ENCODE results near the gene DNAJC30.
A peak's percentile ranks its signal among the peaks of the same experiment; 100 is the strongest.
"Not testable (repeated sequence)": the region's sequence is repeated elsewhere in the genome, so short reads cannot be mapped to it uniquely, and the experiment has no call there.

Gene DNAJC30

DNA sequence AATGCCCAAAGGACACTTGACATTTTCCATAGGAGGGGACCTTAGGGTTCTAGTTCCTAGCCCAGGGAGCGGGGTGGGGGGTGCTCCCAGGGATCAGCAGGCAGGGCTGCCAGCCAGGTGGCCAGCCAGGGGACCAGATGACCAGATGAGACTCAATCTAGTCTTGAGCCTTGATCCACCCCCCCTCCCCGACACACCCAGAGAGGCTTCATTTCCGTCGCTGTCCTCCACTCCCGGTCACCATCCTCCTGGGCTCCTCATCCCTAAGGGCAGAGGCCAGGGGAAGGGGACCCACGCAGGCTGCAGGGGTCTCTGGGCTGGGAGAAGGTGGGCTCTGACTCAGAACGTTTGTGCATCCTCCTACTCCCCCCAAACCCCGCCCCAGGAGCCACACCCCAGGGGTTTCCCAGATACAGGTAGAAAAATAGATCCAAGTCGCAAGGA, 35.2 kb upstream of the DNAJC30 start:
- in situ Hi-C loops (cut with MboI; ENCODE audit: low pct_unique_long_range_greater_than_20kb, low sequenced_read_pairs, unreplicated experiment) = no loop called here
- no peak for TF ChIP-seq CTCF (IDR thresholded peaks at IDR 0.05; ENCODE audit: extremely low read depth, insufficient read depth, missing control alignments)
- DNase-seq (ENCODE audit: low spot score) = no peak

- TF ChIP-seq CTCF (IDR thresholded peaks at IDR 0.05; ENCODE audit: extremely low read depth, insufficient read depth, missing control alignments) = no peak
- DNase-seq (ENCODE audit: low spot score) = no peak
- in situ Hi-C loops (cut with MboI; ENCODE audit: low pct_unique_long_range_greater_than_20kb, low sequenced_read_pairs, unreplicated experiment) = no loop called here
Observed at GRCh38 chr7:73717991-73718405, 34.7 kb upstream of the DNAJC30 start.

DNA sequence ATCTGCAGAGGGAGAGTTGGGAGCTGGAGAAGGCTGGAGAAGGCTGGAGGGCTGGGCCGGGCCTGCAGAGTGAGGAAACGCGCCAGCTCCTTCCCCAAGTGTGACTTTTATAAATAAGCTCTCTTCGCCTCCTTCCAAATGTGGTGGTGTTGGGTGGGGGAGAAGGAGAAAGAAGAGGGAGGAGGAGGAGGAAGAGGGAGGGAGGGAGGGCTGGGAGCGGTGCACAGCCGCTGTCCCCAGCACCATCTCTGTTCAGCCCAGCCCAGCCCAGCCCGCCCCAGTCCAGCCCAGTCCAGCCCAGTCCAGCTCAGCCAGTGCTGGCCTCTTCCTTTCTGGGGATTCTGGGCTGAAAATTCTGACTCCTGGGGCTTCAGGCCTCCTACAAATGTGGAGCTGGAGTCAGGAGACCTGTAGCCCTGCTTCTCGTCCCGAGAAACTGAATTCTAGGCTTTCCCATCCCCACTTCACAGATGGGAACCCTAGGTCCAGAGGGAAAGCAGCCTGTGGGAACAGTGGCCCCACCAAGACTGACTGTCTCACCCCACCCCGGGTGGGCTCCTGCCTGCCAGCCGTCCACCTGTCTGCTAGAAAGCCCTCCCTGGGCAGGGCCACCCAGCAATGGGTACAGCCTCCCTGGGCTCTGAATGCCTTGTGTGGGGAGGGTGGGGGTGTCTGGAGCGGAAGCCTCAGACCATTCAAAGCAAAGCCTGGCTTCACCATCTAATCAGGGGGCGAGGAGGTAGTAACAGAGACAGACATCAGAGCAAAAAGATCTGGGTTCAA, 34.0 kb upstream of the DNAJC30 start:
- no peak for DNase-seq (ENCODE audit: low spot score)
- in situ Hi-C loops (cut with MboI; ENCODE audit: low pct_unique_long_range_greater_than_20kb, low sequenced_read_pairs, unreplicated experiment) = no loop called here
- no peak for TF ChIP-seq CTCF (IDR thresholded peaks at IDR 0.05; ENCODE audit: extremely low read depth, insufficient read depth, missing control alignments)

DNA sequence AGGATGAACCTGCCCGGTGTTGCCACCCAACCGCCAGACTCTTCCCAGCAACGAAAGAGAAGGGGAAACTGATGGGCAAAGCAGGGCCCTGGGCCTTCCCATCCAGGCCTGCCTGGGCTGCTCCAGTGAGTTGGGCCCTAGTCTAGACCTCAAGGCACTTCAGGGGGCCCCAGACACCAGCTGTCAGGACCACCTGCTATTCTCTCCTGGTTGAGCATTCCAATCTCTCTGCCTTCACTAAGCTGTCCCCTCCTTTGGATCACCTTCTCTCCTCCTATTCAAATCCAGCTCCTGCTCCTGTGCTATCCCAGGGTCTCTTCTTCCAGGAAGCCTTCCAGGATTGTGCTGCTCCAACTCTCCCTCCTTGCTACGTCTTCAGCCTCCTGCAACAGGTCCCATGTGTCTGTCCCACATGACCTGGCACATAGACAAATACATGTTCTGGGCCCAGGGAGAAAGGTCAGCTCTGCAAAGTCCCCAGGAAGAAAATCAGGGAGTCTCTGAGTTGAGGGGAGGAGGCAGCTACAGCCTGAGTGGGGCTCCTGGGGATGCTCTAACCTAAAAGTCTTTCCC, 33.2 kb upstream of the DNAJC30 start:
- in situ Hi-C loops (cut with MboI; ENCODE audit: low pct_unique_long_range_greater_than_20kb, low sequenced_read_pairs, unreplicated experiment) = no loop called here
- TF ChIP-seq CTCF (IDR thresholded peaks at IDR 0.05; ENCODE audit: extremely low read depth, insufficient read depth, missing control alignments) = no peak
- DNase-seq (ENCODE audit: low spot score) = no peak

DNA sequence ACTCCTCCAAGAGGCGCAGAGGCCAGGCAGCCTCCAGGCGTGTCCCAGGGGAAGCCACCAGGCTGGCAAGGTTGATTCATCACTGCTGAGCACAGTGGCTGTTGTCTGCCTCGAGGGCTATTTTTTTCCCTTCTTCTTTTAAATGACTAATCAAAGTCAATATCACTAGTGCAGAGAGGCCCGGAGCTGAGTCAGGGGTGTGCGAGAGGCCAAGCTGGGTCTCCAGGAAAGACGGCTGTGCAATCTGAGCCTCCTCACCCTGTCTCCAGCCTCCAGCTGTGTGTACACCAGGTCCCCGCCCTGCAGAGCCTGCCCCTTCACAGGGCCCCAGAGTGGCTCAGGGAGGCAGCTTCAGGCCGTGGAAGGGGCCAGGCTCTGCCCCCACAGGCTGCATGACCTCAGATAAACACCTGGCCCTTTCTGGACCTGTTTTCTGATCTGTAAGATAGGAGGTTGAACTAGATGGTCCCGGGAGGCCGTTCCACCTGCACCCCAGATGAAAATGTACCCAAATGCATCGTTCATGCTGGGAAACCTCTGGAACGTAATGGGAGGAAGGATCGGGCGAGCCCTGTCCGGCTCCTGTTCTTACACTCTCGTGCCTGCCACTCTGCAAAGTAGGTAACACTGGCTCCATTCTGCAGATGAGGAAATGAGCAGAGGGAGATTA, 32.5 kb upstream of the DNAJC30 start:
- peak; percentile 39 for DNase-seq (ENCODE audit: low spot score)
- in situ Hi-C loops (cut with MboI; ENCODE audit: low pct_unique_long_range_greater_than_20kb, low sequenced_read_pairs, unreplicated experiment) = no loop called here
- TF ChIP-seq CTCF (IDR thresholded peaks at IDR 0.05; ENCODE audit: extremely low read depth, insufficient read depth, missing control alignments) = no peak

- in situ Hi-C loops (cut with MboI; ENCODE audit: low pct_unique_long_range_greater_than_20kb, low sequenced_read_pairs, unreplicated experiment); DNase-seq (ENCODE audit: low spot score): not testable (repeated sequence)
Observed at GRCh38 chr7:73713319-73713718, 30.1 kb upstream of the DNAJC30 start.

DNA sequence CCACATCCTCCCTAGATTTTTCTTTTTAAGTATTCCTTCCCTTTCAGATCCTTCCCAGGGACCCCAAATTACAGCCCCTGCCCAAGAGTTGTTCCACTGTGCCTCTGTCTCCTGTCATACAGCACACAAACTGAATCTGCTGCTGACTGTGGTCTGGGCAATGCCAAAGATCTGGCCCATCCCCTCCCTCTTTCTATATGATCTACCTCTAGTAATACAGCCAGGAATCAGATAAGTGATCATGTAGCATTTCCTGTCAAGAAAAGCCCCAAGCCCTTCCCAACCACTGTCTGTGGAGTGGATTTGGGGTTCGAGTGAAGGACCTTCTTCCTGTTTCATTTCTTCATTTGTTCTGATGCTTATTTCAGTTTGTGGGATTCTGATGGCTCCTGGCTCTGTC, 29.5 kb upstream of the DNAJC30 start:
- TF ChIP-seq CTCF (IDR thresholded peaks at IDR 0.05; ENCODE audit: extremely low read depth, insufficient read depth, missing control alignments) = no peak
- in situ Hi-C loops (cut with MboI; ENCODE audit: low pct_unique_long_range_greater_than_20kb, low sequenced_read_pairs, unreplicated experiment) = no loop called here
- no peak for DNase-seq (ENCODE audit: low spot score)
